ENCODE results near the gene TMEM86B. TPM values are rescaled to one million over a fixed set of nuclear protein-coding genes. Genes with fewer than 3 reads are reported as not detected.

TMEM86B gene
- total and polyA plus RNA-seq, 8 donors: 1.9 to 4.4 (median 2.7) TPM

GRCh38 chr19:55253842-55254624, 25.5 kb upstream of the TMEM86B start:
- Histone ChIP-seq H3K36me3 (peaks cover 0 to 11% of the 10 kb centered on the region in 2 donors), H3K27me3 (no peaks in the 10 kb centered on the region), H3K4me3 (peak overlapping the region in 1 of 2 donors; percentile 44), H3K4me1 (peaks cover 21 to 87% of the 10 kb centered on the region in 2 donors), H3K9me3 (no peaks in the 10 kb centered on the region), H3K27ac (peak overlapping the region; percentile 73 to 96)
- no peak for ATAC-seq
- no peak for TF ChIP-seq CTCF (IDR thresholded peaks at IDR 0.05)
- peak in 1 of 4 donors; percentile 77 for DNase-seq
- intact Hi-C loops (cut with DNase I): no loop called here

GRCh38 chr19:55252760-55253663, 24.4 kb upstream of the TMEM86B start:
- ATAC-seq: no peak
- H3K4me1 ChIP-seq: peaks cover 21 to 98% of the 10 kb centered on the region in 2 donors
- peak in 1 of 4 donors; percentile 40 for DNase-seq
- no peaks in the 10 kb centered on the region for H3K9me3 ChIP-seq
- H3K36me3 ChIP-seq: peaks cover 0 to 11% of the 10 kb centered on the region in 2 donors
- intact Hi-C loops (cut with DNase I): no loop called here
- H3K27me3 ChIP-seq: no peaks in the 10 kb centered on the region
- H3K4me3 ChIP-seq: peak overlapping the region in 1 of 2 donors; percentile 44
- H3K27ac ChIP-seq: peak overlapping the region in 1 of 2 donors; percentile 96
- no peak for TF ChIP-seq CTCF (IDR thresholded peaks at IDR 0.05)

GRCh38 chr19:55251341-55252081, 22.9 kb upstream of the TMEM86B start:
- TF ChIP-seq CTCF (IDR thresholded peaks at IDR 0.05): no peak
- intact Hi-C loops (cut with DNase I): no loop called here
- Histone ChIP-seq H3K27ac (no peak overlapping the region), H3K4me3 (no peak overlapping the region), H3K36me3 (peaks cover 0 to 21% of the 10 kb centered on the region in 2 donors), H3K27me3 (no peaks in the 10 kb centered on the region), H3K4me1 (peaks cover 13 to 88% of the 10 kb centered on the region in 2 donors), H3K9me3 (no peaks in the 10 kb centered on the region)
- ATAC-seq (no peak), DNase-seq (peak in 1 of 4 donors; percentile 34)

- no peak overlapping the region for H3K4me3 ChIP-seq
- peaks cover 0 to 31% of the 10 kb centered on the region in 2 donors for H3K36me3 ChIP-seq
- H3K27ac ChIP-seq: no peak overlapping the region
- intact Hi-C loops (cut with DNase I): no loop called here
- TF ChIP-seq CTCF (IDR thresholded peaks at IDR 0.05): no peak
- DNase-seq (peak in 1 of 4 donors; percentile 59), ATAC-seq (no peak)
- no peaks in the 10 kb centered on the region for H3K27me3 ChIP-seq
- H3K4me1 ChIP-seq: peaks cover 3 to 77% of the 10 kb centered on the region in 2 donors
- no peaks in the 10 kb centered on the region for H3K9me3 ChIP-seq
Measured at GRCh38 chr19:55250262-55251036, 21.9 kb upstream of the TMEM86B start.

Measured in left lung (tissue), 10 donors.